Stomach (tissue), 4 donors: ENCODE results near the gene HYDIN.

Source experiments
- CTCF ChIP-seq, 7 experiments: fragments of 450-650 bp in 4 of 7; fragments of 200-600 bp in 3 of 7; sonication (generic) in 3 of 7; IDR thresholded peaks; one replicate each; pipeline ENCODE4 v1.5.1; 2016 to 2019; ENCODE audit warnings: antibody characterized with exemption in 7 of 7, control low read depth in 2 of 7, mild to moderate bottlenecking in 1 of 7
- POLR2A ChIP-seq, 4 donors: fragments of 450-650 bp; IDR thresholded peaks; one replicate each; pipeline ENCODE4 v1.6.1; 2016; ENCODE audit warnings: antibody characterized with exemption in 4 of 4, control low read depth in 2 of 4, mild to moderate bottlenecking in 1 of 4, moderate library complexity in 1 of 4

GRCh38 chr16:70769761-70770160 is 460.8 kb downstream of the HYDIN start:
- TF ChIP-seq CTCF (IDR thresholded peaks at IDR 0.05) (no peak), POLR2A (IDR thresholded peaks at IDR 0.05) (no peak)
